HG03045 (cell line): ENCODE measurements around the gene NEURL3.
"Not testable (repeated sequence)": the region's sequence is repeated elsewhere in the genome, so short reads cannot be mapped to it uniquely, and the experiment has no call there.

ENCODE experiments used
- ATAC-seq: cut with Tn5 transposase; IDR thresholded peaks from one replicate; pipeline ENCODE4 v1.9.1; 2021; ENCODE audit warnings: mild to moderate bottlenecking, moderate library complexity; ENCODE audit not compliant: unreplicated experiment

NEURL3 gene

DNA sequence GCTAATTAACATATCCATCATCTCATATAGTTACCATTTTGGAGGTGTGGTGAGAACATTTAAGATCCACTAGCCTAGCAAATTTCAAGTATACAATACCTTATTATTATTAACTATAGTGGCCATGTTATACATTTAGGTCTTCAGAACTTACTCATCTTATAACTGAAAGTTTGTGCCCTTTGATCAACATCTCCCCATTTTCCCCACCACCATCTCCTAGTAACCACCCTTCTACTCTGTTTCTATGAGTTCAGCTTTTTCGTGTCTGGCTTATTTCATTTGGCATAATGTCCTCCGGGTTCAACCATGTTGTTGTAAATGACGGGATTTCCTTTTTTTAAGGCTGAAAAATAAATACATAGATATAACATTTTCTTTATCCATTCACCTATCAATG lies 15.9 kb downstream of the NEURL3 start:
- no peak for ATAC-seq

DNA sequence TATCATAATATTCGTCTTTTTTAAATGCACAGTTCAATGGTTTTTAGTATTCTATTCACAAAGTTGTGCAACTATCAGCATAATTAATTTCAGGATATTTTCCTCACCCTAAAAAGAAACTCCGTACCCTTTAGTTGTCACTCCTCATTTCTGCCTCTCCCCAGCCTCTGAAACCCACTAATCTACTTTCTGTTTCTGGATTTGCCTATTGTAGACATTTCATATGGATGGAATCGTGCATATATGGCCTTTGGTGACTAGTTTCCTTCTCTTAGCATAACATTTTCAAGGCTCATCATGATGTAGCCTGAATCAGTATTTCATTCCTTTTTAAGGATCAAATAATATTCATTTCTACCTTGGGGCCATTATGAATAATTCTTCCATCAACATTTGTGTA lies 18.5 kb downstream of the NEURL3 start:
- ATAC-seq = no peak

DNA sequence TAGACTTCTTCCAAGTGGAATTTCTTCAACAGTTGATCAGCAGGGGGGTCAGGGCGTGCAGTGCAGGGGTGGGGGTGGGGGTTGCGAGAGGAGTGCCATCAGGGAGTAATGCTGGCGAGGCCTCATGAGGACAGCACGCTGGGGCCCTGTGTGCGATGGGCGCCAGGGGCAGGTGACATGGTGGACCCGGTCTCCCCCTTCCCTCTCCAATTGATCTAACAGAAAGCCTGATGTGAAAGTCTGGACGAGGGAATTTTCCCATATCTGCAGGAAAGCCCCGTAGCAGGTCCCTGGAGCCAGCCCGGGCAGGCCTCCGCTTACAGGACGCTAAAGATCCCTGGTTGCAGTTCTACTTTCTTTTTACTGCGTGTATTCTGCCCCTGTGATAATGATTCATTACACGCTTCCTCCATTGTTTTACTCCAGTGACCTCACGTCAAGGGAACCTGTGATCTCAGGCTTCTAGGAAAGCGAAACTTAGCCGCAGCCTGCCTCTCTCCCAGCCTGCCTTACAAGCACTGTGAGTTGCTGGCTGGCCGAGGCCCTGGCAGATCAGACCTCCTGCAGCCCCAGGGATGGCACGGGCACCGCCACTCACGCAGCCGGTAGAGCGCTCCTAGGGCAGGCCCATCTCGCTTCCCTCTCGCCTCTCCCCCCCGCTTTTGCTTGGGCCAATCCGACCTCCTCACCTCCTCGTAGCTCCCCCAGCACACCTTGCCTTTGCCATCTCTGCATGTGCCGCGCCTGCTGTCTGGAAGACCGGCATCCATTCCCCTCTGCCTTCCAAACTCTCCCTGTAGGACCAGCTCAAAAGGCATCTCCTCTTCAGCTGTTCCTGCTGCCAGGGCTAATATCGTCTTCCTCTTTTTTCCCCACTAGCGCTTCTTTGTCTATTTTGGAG lies 19.2 kb downstream of the NEURL3 start:
- ATAC-seq = peak; percentile 81

DNA sequence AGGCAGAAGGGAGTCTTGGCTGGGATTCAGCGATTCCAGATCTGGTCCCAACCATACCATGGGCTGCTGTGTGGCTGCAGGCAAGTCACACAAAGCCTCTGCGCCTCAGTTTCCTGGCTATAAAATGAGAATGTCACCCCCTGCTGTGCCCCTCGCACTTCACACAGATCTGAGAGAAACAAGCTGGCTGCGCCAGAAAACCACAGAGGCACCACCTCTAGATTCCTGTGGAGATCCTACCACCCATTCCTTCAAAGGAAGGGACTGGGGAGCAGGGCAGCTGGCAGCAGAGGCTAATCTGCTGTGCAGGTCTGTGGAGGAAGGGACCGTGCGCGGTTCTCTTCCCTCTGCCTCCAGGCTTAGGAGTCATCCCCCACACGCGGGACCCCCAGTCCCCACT lies 19.8 kb downstream of the NEURL3 start:
- no peak for ATAC-seq

DNA sequence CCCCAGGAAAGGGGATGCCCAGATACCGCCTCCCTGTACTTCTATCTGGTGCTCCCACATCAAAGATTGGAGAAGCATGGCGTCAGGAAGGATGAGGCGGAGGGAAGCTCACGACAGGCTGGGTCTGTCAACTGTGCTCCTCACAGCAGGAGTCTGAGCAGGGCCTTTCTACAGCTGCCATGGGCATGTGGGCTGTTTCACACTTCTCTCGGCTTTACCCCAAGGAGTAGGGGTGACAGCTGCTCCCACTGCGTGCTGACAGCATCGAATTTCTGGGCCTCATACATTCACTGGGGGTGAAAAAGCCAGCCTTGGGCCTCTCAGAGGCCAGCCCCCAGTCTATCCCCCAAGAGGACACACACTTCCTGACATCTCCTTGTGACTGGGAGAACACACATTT lies 21.1 kb downstream of the NEURL3 start:
- no peak for ATAC-seq

DNA sequence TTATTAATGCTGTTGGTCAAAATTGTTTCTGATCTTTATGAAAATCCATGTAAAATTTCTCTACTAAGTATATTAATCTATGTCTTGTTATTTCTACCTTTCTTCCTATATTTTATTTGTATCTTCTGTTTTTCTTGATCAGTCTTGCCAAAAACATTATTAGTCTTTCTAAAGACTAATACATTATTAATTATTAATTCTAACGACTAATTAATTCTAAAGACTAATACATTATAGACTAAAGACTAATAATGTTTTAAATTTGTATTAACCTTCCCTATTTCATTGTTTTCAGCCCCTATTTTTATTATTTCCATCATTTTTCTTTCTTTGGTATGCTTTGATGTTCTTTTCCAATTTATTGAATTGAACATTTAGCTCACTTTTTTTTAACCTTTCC lies 27.7 kb downstream of the NEURL3 start:
- no peak for ATAC-seq

DNA sequence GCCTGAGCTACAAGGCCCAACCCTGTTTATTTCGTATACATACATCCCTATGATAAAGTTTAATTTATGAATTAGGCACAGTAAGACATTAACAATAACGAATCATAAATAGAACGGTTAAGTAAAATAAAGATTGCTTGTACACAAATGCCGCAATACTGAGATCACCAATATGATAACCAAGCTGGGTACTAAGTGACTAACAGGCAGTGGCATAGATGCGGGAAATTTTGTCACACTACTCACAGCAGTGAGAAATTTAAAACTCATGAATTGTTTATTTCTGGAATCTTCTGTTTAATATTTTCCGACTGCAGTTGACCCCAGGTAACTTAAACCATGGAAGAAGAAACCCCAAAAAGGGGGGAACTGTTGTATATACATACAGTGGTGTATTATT lies 33.4 kb downstream of the NEURL3 start:
- ATAC-seq = no peak

DNA sequence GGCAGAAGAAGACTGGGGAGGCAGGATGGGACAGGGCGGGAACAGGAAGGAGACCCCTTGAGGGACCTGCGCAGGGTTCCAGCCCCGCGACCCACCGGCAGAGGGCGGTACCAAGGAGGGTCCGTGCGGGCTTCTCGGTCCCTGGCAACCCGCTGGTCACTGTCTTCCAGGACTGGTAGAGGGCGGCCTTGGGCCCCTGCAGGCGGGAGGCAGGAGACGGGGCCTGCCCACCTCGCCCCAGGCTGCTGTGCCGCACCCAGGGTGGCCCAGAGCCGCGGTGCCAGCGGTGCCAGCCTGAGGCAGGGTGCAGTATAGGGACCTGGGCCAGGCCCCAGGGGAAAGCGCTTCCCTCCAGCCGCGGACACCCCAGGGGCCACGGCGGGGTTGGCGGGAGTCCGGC lies 34.5 kb downstream of the NEURL3 start:
- ATAC-seq = no peak

DNA sequence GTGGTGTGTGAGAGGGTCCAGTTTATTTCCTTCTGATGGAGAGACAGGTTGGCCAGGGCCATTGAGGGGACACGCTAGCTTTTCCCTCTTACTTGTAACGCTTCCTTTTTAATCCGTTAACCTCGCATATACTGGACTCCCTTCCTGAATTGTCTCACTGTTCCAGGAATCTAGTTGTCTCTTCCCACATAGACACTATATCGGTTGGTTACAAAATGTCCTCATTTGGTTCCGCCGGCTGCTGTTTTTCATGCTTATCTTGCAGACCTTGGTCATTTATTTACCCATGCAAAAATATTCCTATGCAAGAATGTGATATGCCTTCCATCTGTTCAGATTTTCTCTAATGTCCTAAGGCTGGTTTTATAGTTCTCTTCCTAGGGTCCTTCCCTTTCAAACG lies 35.0 kb downstream of the NEURL3 start:
- no peak for ATAC-seq

DNA sequence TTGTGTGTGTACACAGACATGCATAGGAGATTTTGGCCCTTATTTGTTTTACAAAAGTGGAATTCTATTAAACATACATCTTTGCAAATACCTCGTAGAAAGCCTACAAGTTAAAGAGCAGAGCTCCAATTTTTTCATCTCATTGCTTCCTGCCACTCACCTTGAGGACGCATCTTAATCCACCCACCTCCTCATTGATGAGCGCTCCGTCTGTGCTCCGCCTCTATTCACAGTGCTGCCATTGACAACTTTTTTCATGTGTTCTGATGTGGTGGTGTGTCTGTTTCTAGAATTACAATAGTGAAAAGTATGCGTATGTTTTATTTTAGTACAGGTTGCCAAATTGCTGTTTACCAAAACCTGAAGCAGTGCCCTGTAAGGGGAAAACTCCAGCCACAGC lies 36.3 kb downstream of the NEURL3 start:
- no peak for ATAC-seq

DNA sequence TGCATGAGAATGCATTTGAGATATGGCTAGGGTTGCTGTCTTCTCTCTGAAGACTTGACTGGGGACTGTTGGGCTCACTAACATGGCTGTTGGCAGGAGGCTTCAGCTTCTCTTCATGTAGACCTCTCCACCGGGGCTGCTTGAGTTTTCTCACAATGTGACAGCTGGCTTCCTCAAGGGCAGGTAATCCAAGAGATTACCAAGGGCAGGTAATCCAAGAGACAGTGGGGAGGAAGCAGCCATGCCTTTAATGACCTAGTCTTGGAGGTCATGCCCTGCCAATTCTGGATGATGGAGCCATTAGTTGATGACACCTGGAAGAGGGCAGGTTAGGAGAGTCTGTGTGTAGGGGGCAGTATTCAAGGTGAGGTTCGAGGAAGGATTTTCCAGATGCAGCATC lies 40.5 kb downstream of the NEURL3 start:
- no peak for ATAC-seq

DNA sequence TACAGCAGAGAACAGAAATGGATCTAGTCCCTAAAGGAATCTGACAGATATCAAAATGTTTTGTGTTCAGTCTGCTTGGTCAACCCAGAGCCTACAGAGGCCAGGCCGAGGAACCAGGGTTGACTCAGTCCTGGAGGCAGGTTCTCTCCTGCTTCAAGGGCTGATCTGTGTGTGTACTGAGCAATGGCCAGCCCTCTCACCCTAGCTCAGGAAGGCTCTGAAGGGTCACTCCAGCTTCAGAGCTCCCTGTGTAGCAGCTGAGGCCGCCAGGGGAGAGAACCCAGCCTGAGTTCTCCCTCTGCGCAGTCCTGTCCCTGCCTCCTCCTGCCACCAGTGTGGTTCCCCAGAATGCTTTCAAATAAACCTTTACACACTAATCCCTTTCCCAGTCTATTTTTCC lies 41.1 kb downstream of the NEURL3 start:
- no peak for ATAC-seq

DNA sequence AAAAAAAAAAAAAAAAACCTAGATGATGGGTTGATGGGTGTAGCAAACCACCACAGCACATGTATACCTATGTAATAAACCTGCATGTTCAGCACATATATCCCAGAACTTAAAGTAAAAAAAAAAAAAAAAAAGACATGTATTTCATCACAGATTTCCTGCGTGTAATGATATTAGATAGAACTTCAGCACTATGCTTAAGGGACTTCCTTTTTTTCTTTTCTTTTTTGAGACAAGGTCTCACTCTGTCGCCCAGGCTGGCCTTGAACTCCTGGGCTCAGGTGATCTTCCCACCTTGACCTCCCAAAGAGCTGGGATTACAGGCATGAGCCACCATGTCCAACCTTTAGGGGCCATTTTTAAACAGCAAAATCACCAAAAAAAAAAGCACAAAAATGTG lies 42.0 kb downstream of the NEURL3 start:
- ATAC-seq = no peak

DNA sequence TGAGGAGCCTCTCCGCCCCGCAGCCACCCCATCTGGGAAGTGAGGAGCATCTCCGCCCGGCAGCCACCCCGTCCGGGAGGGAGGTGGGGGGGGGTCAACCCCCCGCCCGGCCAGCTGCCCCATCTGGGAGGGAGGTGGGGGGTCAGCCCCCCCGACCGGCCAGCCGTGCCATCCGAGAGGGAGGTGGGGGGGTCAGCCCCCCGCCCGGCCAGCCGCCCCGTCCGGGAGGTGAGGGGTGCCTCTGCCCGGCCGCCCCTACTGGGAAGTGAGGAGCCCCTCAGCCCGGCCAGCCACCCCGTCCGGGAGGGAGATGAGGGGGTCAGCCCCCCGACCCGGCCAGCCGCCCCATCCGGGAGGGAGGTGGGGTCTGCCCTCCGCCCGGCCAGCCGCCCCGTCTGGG lies 43.5 kb downstream of the NEURL3 start:
- ATAC-seq = not testable (repeated sequence)

DNA sequence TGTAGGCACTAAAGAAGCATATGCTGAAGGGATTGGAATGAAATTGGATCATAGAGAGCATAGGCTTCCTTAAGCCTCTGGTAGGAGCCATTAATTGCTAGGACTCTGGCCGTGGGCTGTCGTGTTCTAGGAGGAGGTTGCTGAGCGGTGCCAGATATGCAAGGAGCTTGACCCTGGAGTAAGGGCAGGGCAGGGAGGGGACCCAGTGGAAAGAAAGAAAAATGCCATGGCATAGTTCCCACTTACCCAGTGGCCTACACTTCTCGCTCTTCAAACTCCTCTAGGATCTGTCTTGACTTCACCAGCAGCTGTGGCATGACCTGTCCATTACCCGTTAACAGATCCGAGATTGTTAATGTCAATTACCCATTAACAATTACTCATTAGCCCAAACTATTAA lies 53.1 kb downstream of the NEURL3 start:
- ATAC-seq = no peak

DNA sequence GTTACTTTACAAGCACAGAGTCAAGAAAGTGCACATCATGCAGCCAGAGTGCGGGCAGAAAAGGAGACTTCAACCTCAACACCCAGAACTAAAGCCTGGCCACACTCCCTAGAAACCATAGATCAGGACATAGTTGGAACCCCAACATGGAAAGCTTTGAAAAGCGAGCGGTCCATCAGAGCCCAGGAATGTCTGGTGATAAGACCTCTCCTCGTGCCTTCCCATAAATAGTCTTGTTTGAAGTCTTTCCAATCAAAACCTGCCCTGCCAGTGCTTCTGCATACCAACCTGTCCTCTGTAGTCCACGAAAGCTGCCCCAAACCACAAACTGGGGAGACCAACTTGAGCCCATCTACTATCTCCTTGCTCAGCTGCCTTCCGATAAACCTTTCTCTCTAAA lies 55.5 kb downstream of the NEURL3 start:
- no peak for ATAC-seq

DNA sequence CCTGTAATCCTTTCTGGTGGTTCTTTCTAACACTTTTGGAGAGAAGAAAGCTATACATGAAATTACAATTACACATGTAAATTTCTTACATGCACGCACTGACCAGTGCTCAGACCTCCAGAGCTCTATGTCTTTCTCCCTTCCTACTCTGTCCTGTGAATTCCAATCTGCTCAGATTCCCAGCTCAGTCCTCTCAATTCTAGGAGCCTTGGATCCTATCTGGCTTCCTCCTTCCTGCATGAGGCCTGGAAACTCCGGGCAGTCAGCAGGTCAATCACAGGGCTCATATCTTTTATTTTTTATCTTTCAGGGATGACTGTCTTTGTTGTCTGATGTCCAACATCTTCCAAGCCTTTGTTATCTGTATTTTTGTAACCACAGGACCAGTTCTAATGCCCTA lies 56.0 kb downstream of the NEURL3 start:
- ATAC-seq = no peak

DNA sequence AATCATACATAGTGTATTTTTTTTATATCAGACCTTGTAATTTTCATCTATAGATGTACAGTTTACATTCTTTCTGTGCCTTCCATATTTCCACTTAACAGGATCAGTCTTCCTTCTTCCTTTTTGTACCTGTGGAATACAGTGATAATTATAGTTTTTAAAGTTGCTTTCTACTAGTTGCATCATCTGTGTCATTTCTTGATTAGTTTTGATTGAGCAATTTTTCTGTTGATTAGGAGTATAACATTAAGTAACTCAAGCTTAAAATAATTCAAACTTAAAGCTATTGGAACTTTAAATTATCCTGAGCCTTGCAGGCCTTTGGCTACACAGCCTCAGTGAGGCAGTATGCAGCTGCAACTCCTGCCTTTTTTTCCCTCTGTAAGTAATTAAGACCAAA lies 57.4 kb downstream of the NEURL3 start:
- ATAC-seq = no peak
